ENCODE measurements around the gene ATP8A2. TPM values are rescaled to one million over a fixed set of nuclear protein-coding genes. Genes with fewer than 3 reads are reported as not detected.

ATP8A2 gene
- total and polyA plus RNA-seq, 5 donors = 0.09 to 0.65 (median 0.22) TPM

- Histone ChIP-seq H3K27me3 (ENCODE audit: control insufficient read depth, insufficient read depth) (no peaks in the 10 kb centered on the region), H3K9me3 (ENCODE audit: control insufficient read depth, low read length) (no peaks in the 10 kb centered on the region), H3K27ac (ENCODE audit: low read length) (no peak overlapping the region), H3K4me1 (ENCODE audit: control insufficient read depth, insufficient read depth, low read length) (no peaks in the 10 kb centered on the region), H3K4me3 (ENCODE audit: low read length) (no peak overlapping the region)
- peak; percentile 31 to 70 (median 65) for DNase-seq
- ATAC-seq = peak; percentile 31 to 38
- WGBS = 3% methylated on average over 82 of the region's 82 CpGs
- intact Hi-C loops (cut with DNase I) = no loop called here
These were observed 678.9 kb downstream of the ATP8A2 start for GRCh38 chr13:26050568-26051230.

- Histone ChIP-seq H3K4me1 (ENCODE audit: control insufficient read depth, insufficient read depth, low read length) (no peaks in the 10 kb centered on the region), H3K4me3 (ENCODE audit: low read length) (peak overlapping the region; percentile 42), H3K9me3 (ENCODE audit: control insufficient read depth, low read length) (no peaks in the 10 kb centered on the region), H3K27ac (ENCODE audit: low read length) (no peak overlapping the region), H3K27me3 (ENCODE audit: control insufficient read depth, insufficient read depth) (no peaks in the 10 kb centered on the region)
- WGBS = 1% methylated on average over 45 of the region's 45 CpGs
- DNase-seq = peak; percentile 16 to 70 (median 47)
- ATAC-seq = peak; percentile 56 to 61
- intact Hi-C loops (cut with DNase I) = no loop called here
These were observed 679.5 kb downstream of the ATP8A2 start for GRCh38 chr13:26051231-26051656.

- Histone ChIP-seq H3K4me1 (ENCODE audit: control insufficient read depth, insufficient read depth, low read length) (no peaks in the 10 kb centered on the region), H3K27ac (ENCODE audit: low read length) (no peak within 1 kb of the TSS), H3K9me3 (ENCODE audit: control insufficient read depth, low read length) (no peaks in the 10 kb centered on the region), H3K27me3 (ENCODE audit: control insufficient read depth, insufficient read depth) (no peaks in the 10 kb centered on the region), H3K4me3 (ENCODE audit: low read length) (peak within 1 kb of the TSS; percentile 42)
- WGBS = 1% methylated on average over 71 of the region's 72 CpGs
- peak; percentile 91 for ATAC-seq
- peak; percentile 55 to 83 (median 71) for DNase-seq
- intact Hi-C loops (cut with DNase I) = no loop called here
These were observed 680.0 kb downstream of the ATP8A2 start, which contains the start of gene SHISA2 for GRCh38 chr13:26051657-26052311. Gene SHISA2 (minus strand): TSS chr13:26052016. CDS start chr13:26050975, 1,041 bp downstream.

- intact Hi-C loops (cut with DNase I) = no loop called here
- Histone ChIP-seq H3K9me3 (ENCODE audit: control insufficient read depth, low read length) (no peaks in the 10 kb centered on the region), H3K4me1 (ENCODE audit: control insufficient read depth, insufficient read depth, low read length) (no peaks in the 10 kb centered on the region), H3K27me3 (ENCODE audit: control insufficient read depth, insufficient read depth) (no peaks in the 10 kb centered on the region), H3K27ac (ENCODE audit: low read length) (no peak overlapping the region), H3K4me3 (ENCODE audit: low read length) (peak overlapping the region; percentile 42)
- WGBS = 49% methylated on average over 10 of the region's 10 CpGs
- DNase-seq (no peak), ATAC-seq (no peak)
These were observed 680.6 kb downstream of the ATP8A2 start for GRCh38 chr13:26052337-26052736.

GRCh38 chr13:26053418-26053980 is 681.7 kb downstream of the ATP8A2 start:
- Histone ChIP-seq H3K9me3 (ENCODE audit: control insufficient read depth, low read length) (no peaks in the 10 kb centered on the region), H3K4me1 (ENCODE audit: control insufficient read depth, insufficient read depth, low read length) (no peaks in the 10 kb centered on the region), H3K4me3 (ENCODE audit: low read length) (no peak overlapping the region), H3K27me3 (ENCODE audit: control insufficient read depth, insufficient read depth) (no peaks in the 10 kb centered on the region), H3K27ac (ENCODE audit: low read length) (no peak overlapping the region)
- DNase-seq (no peak), ATAC-seq (no peak)
- 82% methylated on average over 6 of the region's 6 CpGs for WGBS
- intact Hi-C loops (cut with DNase I) = no loop called here

- H3K4me1 ChIP-seq (ENCODE audit: control insufficient read depth, insufficient read depth, low read length) = no peaks in the 10 kb centered on the region
These were observed 683.1 kb downstream of the ATP8A2 start for GRCh38 chr13:26054896-26055295.

GRCh38 chr13:26058704-26059103 is 686.9 kb downstream of the ATP8A2 start:
- H3K4me1 ChIP-seq (ENCODE audit: control insufficient read depth, insufficient read depth, low read length) = no peaks in the 10 kb centered on the region
- no peak overlapping the region for H3K4me3 ChIP-seq (ENCODE audit: low read length)
- WGBS = 69% methylated on average over 6 of the region's 6 CpGs
- no peak overlapping the region for H3K27ac ChIP-seq (ENCODE audit: low read length)
- intact Hi-C loops (cut with DNase I) = no loop called here
- H3K27me3 ChIP-seq (ENCODE audit: control insufficient read depth, insufficient read depth) = no peaks in the 10 kb centered on the region
- no peak for ATAC-seq
- no peaks in the 10 kb centered on the region for H3K9me3 ChIP-seq (ENCODE audit: control insufficient read depth, low read length)
- DNase-seq = no peak

More at GRCh38 chr13:26054896-26055295, 683.1 kb downstream of the ATP8A2 start:
- no peak overlapping the region for H3K27ac ChIP-seq (ENCODE audit: low read length)
- ATAC-seq = no peak
- H3K4me3 ChIP-seq (ENCODE audit: low read length) = no peak overlapping the region
- no peaks in the 10 kb centered on the region for H3K9me3 ChIP-seq (ENCODE audit: control insufficient read depth, low read length)
- no peak for DNase-seq
- H3K27me3 ChIP-seq (ENCODE audit: control insufficient read depth, insufficient read depth) = no peaks in the 10 kb centered on the region
- intact Hi-C loops (cut with DNase I) = no loop called here

- H3K4me3 ChIP-seq (ENCODE audit: low read length) = no peak overlapping the region
- DNase-seq (no peak), ATAC-seq (no peak)
- WGBS = 83% methylated on average over 4 of the region's 4 CpGs
- no peaks in the 10 kb centered on the region for H3K4me1 ChIP-seq (ENCODE audit: control insufficient read depth, insufficient read depth, low read length)
- no peak overlapping the region for H3K27ac ChIP-seq (ENCODE audit: low read length)
- H3K9me3 ChIP-seq (ENCODE audit: control insufficient read depth, low read length) = no peaks in the 10 kb centered on the region
- no peaks in the 10 kb centered on the region for H3K27me3 ChIP-seq (ENCODE audit: control insufficient read depth, insufficient read depth)
- intact Hi-C loops (cut with DNase I) = loop anchor here in 3 of 4 donors (5.0 kb wide), 1 partner anchor 488 kb away; no protein-coding TSS in a partner anchor
These were observed 688.6 kb downstream of the ATP8A2 start for GRCh38 chr13:26060357-26060756.

GRCh38 chr13:26061256-26061655 is 689.5 kb downstream of the ATP8A2 start:
- ATAC-seq = no peak
- Histone ChIP-seq H3K4me1 (ENCODE audit: control insufficient read depth, insufficient read depth, low read length) (no peaks in the 10 kb centered on the region), H3K4me3 (ENCODE audit: low read length) (no peak overlapping the region), H3K9me3 (ENCODE audit: control insufficient read depth, low read length) (no peaks in the 10 kb centered on the region), H3K27ac (ENCODE audit: low read length) (no peak overlapping the region), H3K27me3 (ENCODE audit: control insufficient read depth, insufficient read depth) (no peaks in the 10 kb centered on the region)
- WGBS = 86% methylated on average over 5 of the region's 5 CpGs
- DNase-seq = no peak
- intact Hi-C loops (cut with DNase I) = loop anchor here in 3 of 4 donors (5.0 kb wide), 1 partner anchor 489 kb away; no protein-coding TSS in a partner anchor

GRCh38 chr13:26061947-26062346 is 690.2 kb downstream of the ATP8A2 start:
- 74% methylated on average over 6 of the region's 6 CpGs for WGBS
- no peak overlapping the region for H3K27ac ChIP-seq (ENCODE audit: low read length)
- ATAC-seq = peak; percentile 33 to 47

More at GRCh38 chr13:26061947-26062346, 690.2 kb downstream of the ATP8A2 start:
- H3K27me3 ChIP-seq (ENCODE audit: control insufficient read depth, insufficient read depth) = no peaks in the 10 kb centered on the region
- intact Hi-C loops (cut with DNase I) = loop anchor here in 3 of 4 donors (5.0 kb wide), 1 partner anchor 490 kb away; no protein-coding TSS in a partner anchor
- no peak overlapping the region for H3K4me3 ChIP-seq (ENCODE audit: low read length)
- DNase-seq = no peak
- no peaks in the 10 kb centered on the region for H3K4me1 ChIP-seq (ENCODE audit: control insufficient read depth, insufficient read depth, low read length)
- no peaks in the 10 kb centered on the region for H3K9me3 ChIP-seq (ENCODE audit: control insufficient read depth, low read length)
